GM18526 (cell line): Measurements from ENCODE around the gene PGR.

Source experiments
- POLR2A ChIP-seq: IDR thresholded peaks from 3 replicates; pipeline ENCODE4 v1.6.1; 2011; ENCODE audit not compliant: insufficient read length; ENCODE audit errors: extremely low read depth

PGR gene

GRCh38 chr11:100990931-100991330 is 138.7 kb downstream of the PGR start:
- TF ChIP-seq POLR2A = no peak

DNA sequence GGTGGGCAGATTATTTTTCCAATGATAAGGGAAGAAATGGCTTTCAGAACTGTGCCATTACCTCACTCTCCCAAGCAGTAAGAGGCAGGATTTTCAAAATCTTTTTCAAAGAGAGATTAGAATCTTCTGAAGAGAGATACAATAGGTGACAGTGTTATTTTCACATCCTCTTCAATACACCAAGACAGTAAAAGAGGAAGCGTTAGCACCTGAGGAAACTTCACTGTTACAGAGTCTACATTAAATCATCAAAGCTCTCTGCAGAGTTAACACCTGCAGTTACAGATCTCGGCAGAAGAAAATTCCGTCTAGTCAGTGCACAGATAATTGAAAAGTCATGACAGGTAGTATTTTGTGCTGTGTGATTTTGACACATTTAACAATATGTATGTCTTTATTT is 144.9 kb downstream of the PGR start:
- no peak for TF ChIP-seq POLR2A

DNA sequence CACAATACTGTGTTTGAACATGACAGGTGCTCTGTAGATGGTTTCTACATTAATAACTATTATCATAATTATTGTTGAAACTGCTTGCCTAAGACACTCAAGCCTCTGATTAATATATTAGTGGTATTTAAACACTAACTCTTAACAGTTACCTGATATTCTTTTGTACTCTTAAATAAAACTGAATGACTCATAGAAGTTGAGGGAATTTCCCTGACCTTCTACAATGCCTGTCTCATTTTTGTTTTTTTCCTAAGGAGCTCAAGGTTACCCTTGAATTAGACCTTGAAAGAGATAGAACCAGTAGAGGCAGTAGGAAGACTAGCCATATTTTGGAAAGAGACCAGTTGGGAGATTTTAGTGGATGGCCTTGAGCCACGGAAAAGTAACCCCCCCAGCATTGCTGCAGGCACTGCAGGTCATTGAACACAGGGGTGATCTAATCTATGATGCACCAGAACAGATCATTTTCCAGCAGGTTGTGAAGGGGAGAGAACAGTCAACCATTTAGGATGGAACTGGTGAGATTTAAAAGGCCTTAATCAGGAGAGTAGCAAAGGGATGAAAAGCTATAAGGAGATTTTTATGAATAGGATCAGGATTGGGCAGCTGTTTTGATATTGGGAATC is 148.3 kb downstream of the PGR start:
- no peak for TF ChIP-seq POLR2A

GRCh38 chr11:100980156-100980555 is 149.5 kb downstream of the PGR start:
- no peak for TF ChIP-seq POLR2A
